GM12873 (cell line): ENCODE data around the gene CPZ.

Experiments
- TF ChIP-seq, protein P1 (sequence below): IDR thresholded peaks from 2 replicates; pipeline ENCODE4 v1.5.1; 2012; ENCODE audit warnings: low read depth, mild to moderate bottlenecking, moderate library complexity, low read length, control low read depth; ENCODE audit not compliant: insufficient read depth; ENCODE audit errors: missing control alignments

Gene CPZ

DNA sequence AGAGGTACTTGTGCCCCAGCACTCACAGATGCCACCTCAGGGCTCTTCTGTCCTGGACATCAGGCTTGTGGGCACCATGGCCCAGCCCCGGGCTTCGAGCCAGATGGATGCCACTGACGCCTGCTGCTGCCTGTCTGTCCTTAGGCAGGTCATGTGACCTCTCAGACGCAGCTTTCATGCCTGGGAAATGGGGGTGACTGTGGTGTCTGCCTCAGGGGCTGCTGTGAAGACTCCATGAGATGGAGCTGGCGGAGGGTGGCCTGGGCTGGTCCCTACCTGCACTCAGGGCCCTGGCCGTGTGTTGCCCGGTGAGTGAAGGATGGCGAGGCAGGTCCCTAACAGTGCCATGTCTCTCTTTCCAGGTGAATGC, 6.5 kb downstream of the CPZ start:
- TF ChIP-seq, protein P1, sequence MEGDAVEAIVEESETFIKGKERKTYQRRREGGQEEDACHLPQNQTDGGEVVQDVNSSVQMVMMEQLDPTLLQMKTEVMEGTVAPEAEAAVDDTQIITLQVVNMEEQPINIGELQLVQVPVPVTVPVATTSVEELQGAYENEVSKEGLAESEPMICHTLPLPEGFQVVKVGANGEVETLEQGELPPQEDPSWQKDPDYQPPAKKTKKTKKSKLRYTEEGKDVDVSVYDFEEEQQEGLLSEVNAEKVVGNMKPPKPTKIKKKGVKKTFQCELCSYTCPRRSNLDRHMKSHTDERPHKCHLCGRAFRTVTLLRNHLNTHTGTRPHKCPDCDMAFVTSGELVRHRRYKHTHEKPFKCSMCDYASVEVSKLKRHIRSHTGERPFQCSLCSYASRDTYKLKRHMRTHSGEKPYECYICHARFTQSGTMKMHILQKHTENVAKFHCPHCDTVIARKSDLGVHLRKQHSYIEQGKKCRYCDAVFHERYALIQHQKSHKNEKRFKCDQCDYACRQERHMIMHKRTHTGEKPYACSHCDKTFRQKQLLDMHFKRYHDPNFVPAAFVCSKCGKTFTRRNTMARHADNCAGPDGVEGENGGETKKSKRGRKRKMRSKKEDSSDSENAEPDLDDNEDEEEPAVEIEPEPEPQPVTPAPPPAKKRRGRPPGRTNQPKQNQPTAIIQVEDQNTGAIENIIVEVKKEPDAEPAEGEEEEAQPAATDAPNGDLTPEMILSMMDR = no peak

DNA sequence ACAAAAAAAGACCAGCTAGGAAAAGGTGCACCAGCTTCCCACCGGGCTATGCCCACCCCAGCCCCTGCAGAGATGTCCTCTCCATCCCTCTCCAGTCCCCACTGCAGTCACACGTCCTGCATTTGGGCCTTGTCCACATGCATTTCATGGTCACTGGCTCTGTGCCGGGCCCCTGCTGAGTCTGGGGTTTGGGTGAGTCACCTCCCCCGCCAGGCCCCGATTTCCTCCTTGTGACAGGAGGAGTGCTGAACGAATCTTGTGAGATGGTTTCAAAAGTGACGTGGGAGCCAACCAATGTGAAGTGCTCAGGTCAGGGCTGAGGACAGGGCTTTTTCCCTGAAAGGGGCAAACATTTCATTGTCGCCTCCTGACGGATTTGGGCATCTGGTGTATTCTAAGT, 7.1 kb downstream of the CPZ start:
- TF ChIP-seq, protein P1 = no peak

DNA sequence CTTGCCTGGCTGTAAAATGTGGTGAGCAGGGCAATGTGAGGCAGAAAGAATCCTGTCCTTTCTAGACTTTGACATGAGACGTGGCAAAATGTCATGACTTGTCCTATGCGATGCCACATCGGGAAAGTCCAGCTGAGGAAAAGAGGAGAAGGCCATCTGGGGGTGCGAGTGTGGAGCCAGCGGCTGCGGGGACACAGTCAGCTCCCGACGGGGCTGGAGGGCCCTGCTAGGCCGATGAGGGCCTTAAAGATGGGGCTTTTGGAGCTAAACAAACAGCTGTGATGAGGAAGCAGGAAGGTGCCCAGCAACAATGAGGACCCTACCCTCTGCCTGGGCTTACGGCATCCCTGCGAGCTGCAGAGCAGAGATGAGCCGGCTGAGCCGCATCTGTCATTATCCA, 7.7 kb downstream of the CPZ start:
- TF ChIP-seq, protein P1 = no peak

DNA sequence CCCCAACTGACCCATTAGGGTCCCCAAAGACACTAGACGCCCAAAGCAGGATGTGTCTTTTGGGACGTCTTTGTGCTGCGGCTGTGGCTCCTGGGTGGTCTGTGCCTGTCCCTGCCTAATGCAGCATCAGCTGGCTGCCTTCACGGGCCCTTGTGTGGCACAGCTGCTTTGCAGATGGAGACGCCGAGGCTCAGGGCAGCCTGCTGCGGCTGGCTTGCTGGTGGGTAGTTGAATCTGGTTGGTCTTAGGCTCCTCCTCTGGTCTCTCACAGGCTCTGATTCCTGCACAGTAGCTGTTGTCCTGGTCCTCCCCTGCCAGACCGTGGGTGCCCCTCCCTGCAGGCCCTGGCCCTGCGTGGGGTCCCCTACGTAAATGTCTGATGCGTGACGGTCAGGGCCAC, 8.1 kb downstream of the CPZ start:
- TF ChIP-seq, protein P1 = no peak

DNA sequence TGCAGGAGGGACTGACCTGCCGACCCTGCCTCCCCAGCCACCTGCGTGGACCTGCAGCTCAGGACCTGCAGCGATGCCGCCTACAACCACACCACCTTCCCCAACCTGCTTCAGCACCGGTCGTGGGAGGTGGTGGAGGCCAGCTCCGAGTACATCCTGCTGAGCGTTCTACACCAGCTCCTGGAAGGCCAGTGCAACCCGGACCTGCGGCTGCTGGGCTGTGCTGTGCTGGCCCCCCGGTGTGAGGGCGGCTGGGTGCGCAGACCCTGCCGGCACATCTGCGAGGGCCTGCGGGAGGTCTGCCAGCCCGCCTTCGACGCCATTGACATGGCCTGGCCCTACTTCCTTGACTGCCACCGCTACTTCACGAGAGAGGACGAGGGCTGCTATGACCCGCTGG, 8.5 kb downstream of the CPZ start:
- TF ChIP-seq, protein P1 = no peak

DNA sequence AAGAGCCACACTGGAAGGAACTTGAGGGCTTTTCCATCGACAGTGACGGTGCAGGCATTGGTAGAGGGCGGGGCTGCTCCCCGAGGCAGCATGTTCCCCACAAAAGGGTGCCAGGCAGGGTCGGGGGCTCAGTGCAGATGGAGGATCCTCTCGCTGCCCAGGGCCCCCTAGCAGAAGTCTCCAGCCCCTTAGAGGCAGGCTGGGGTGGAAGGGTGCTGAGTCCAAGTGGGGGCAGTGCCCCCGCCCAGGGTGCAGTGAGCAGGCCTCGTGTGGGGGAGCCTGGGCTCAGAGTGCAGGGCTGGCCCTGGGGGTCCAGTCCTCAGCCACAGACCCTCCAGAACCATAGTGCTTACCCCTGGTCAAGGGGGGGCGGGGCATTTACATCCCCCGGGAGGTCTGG, 9.0 kb downstream of the CPZ start:
- TF ChIP-seq, protein P1 = no peak

DNA sequence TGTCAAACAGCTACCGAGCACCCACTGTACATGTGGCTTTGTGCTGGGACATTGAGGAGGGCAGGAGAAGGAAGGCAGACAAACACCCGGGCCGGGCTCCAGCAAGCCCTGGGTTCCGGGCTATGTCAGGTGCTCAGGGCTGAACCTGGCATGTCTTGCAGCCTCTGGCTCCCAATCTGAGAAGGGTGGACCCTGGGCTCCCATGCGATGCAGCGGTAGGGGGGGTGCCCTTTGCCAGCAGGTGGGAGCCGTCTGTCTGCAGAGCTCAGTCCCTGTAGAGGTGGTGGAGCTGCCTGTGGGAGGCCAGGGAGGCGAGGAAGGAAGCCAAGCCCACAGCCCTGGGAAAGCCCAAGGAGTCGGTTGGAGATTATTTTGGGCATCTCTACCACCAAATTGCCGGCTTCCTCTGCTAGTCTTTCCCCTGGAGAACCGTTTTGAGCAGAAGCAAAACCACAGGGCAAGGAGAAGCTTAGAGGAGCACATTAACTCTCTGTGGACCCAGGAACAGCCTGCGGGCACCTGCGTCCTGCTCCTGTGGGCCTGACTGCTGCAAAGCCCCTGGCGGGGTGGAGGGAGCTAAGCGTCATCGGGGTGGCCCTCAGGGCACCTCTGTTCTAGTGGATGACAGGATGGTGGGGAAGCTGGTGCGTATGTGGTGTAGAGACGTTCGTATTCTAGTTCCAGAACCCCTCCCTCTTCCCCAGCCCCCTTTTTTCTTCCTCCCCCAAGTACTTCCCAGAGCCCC, 10.3 kb downstream of the CPZ start:
- TF ChIP-seq, protein P1 = no peak
